ENCODE results near the gene PRM2.

- TF ChIP-seq CTCF (IDR thresholded peaks at IDR 0.05; ENCODE audit: low read depth, low read length, poor library complexity, severe bottlenecking) (no peak), EZH2phosphoT487 (IDR thresholded peaks at IDR 0.05; ENCODE audit: borderline replicate concordance, low read length) (no peak)
Measured at GRCh38 chr16:11236461-11237254, 39.6 kb downstream of the PRM2 start.
